Measurements from ENCODE around the gene TTC34. TPM values are rescaled to one million over a fixed set of nuclear protein-coding genes. Genes with fewer than 3 reads are reported as not detected.
"Not testable (repeated sequence)": the region's sequence is repeated elsewhere in the genome, so short reads cannot be mapped to it uniquely, and the experiment has no call there.

Gene TTC34
- total RNA-seq, 2 donors from 2014 or later: 0.43 to 0.88 TPM

- ATAC-seq (replicated peaks in 1 of 2) (no peak), DNase-seq (no peak)
- no peak overlapping the region for H3K27ac Mint-ChIP-seq
- H3K4me1 Mint-ChIP-seq (ENCODE audit: low read depth): no peaks in the 10 kb centered on the region
- no peak overlapping the region for H3K4me3 Mint-ChIP-seq
- H3K9me3 Mint-ChIP-seq: no peaks in the 10 kb centered on the region
- H3K27me3 Mint-ChIP-seq (ENCODE audit: low read depth): no peaks in the 10 kb centered on the region
- H3K36me3 Mint-ChIP-seq (ENCODE audit: insufficient read depth in 2 of 2): no peaks in the 10 kb centered on the region
Measured at GRCh38 chr1:2804628-2805351, 3.3 kb upstream of the TTC34 start.

GRCh38 chr1:2803931-2804627 lies 2.6 kb upstream of the TTC34 start:
- Mint-ChIP-seq H3K4me3 (no peak overlapping the region), H3K36me3 (ENCODE audit: insufficient read depth in 2 of 2) (no peaks in the 10 kb centered on the region), H3K9me3 (no peaks in the 10 kb centered on the region), H3K4me1 (ENCODE audit: low read depth) (no peaks in the 10 kb centered on the region), H3K27me3 (ENCODE audit: low read depth) (no peaks in the 10 kb centered on the region), H3K27ac (no peak overlapping the region)
- DNase-seq (no peak), ATAC-seq (replicated peaks in 1 of 2) (no peak)

- H3K4me1 Mint-ChIP-seq (ENCODE audit: low read depth): no peaks in the 10 kb centered on the region
- no peak overlapping the region for H3K4me3 Mint-ChIP-seq
- H3K9me3 Mint-ChIP-seq: no peaks in the 10 kb centered on the region
- no peak for DNase-seq
- no peaks in the 10 kb centered on the region for H3K27me3 Mint-ChIP-seq (ENCODE audit: low read depth)
- no peak for ATAC-seq (replicated peaks in 1 of 2)
- H3K36me3 Mint-ChIP-seq (ENCODE audit: insufficient read depth in 2 of 2): no peaks in the 10 kb centered on the region
- no peak overlapping the region for H3K27ac Mint-ChIP-seq
Measured at GRCh38 chr1:2803086-2803930, 1.8 kb upstream of the TTC34 start.

GRCh38 chr1:2802421-2802961 lies 998 bp upstream of the TTC34 start:
- Mint-ChIP-seq H3K27me3 (ENCODE audit: low read depth) (no peaks in the 10 kb centered on the region), H3K9me3 (no peaks in the 10 kb centered on the region), H3K27ac (no peak overlapping the region), H3K4me3 (no peak overlapping the region), H3K4me1 (ENCODE audit: low read depth) (no peaks in the 10 kb centered on the region), H3K36me3 (ENCODE audit: insufficient read depth in 2 of 2) (no peaks in the 10 kb centered on the region)
- ATAC-seq (replicated peaks in 1 of 2): no peak
- DNase-seq: no peak

- ATAC-seq (replicated peaks in 1 of 2) (no peak), DNase-seq (no peak)
- Mint-ChIP-seq H3K27me3 (ENCODE audit: low read depth) (peaks cover 6% of the 10 kb centered on the region), H3K4me1 (ENCODE audit: low read depth) (no peaks in the 10 kb centered on the region), H3K9me3 (no peaks in the 10 kb centered on the region), H3K4me3 (no peak overlapping the region), H3K27ac (no peak overlapping the region), H3K36me3 (ENCODE audit: insufficient read depth in 2 of 2) (no peaks in the 10 kb centered on the region)
Measured at GRCh38 chr1:2801046-2801445, 447 bp downstream of the TTC34 start.

GRCh38 chr1:2800664-2801045 lies 838 bp downstream of the TTC34 start:
- no peaks in the 10 kb centered on the region for H3K36me3 Mint-ChIP-seq (ENCODE audit: insufficient read depth in 2 of 2)

GRCh38 chr1:2799811-2800663 lies 1.5 kb downstream of the TTC34 start:
- H3K9me3 Mint-ChIP-seq: no peaks in the 10 kb centered on the region
- ATAC-seq (replicated peaks in 1 of 2): no peak
- H3K27ac Mint-ChIP-seq: no peak overlapping the region
- no peaks in the 10 kb centered on the region for H3K4me1 Mint-ChIP-seq (ENCODE audit: low read depth)
- H3K27me3 Mint-ChIP-seq (ENCODE audit: low read depth): peaks cover 6% of the 10 kb centered on the region
- H3K4me3 Mint-ChIP-seq: no peak overlapping the region
- H3K36me3 Mint-ChIP-seq (ENCODE audit: insufficient read depth in 2 of 2): peaks cover 0 to 1% of the 10 kb centered on the region in 2 donors
- DNase-seq: no peak

More at GRCh38 chr1:2800664-2801045, 838 bp downstream of the TTC34 start:
- Mint-ChIP-seq H3K9me3 (no peaks in the 10 kb centered on the region), H3K27me3 (ENCODE audit: low read depth) (peaks cover 6% of the 10 kb centered on the region), H3K4me1 (ENCODE audit: low read depth) (no peaks in the 10 kb centered on the region), H3K27ac (no peak overlapping the region), H3K4me3 (no peak overlapping the region)
- DNase-seq (no peak), ATAC-seq (replicated peaks in 1 of 2) (no peak)

- H3K9me3 Mint-ChIP-seq; ATAC-seq (replicated peaks in 1 of 2); H3K36me3 Mint-ChIP-seq (ENCODE audit: insufficient read depth in 2 of 2): not testable (repeated sequence)
Measured at GRCh38 chr1:2798958-2799357, 2.5 kb downstream of the TTC34 start.

GRCh38 chr1:2797741-2798016 lies 3.8 kb downstream of the TTC34 start:
- H3K36me3 Mint-ChIP-seq (ENCODE audit: insufficient read depth in 2 of 2): peaks cover 5 to 8% of the 10 kb centered on the region in 2 donors
- H3K27ac Mint-ChIP-seq: no peak overlapping the region
- peaks cover 8% of the 10 kb centered on the region for H3K27me3 Mint-ChIP-seq (ENCODE audit: low read depth)
- no peaks in the 10 kb centered on the region for H3K4me1 Mint-ChIP-seq (ENCODE audit: low read depth)
- no peak for ATAC-seq (replicated peaks in 1 of 2)
- H3K4me3 Mint-ChIP-seq: no peak overlapping the region
- peaks cover under 1 to 2% of the 10 kb centered on the region in 2 donors for H3K9me3 Mint-ChIP-seq
- no peak for DNase-seq

More at GRCh38 chr1:2798958-2799357, 2.5 kb downstream of the TTC34 start:
- not testable (repeated sequence) for H3K4me1 Mint-ChIP-seq (ENCODE audit: low read depth); H3K27ac Mint-ChIP-seq; H3K27me3 Mint-ChIP-seq (ENCODE audit: low read depth); H3K4me3 Mint-ChIP-seq; DNase-seq

GRCh38 chr1:2796890-2797740 lies 4.4 kb downstream of the TTC34 start:
- ATAC-seq (replicated peaks in 1 of 2): no peak
- Mint-ChIP-seq H3K9me3 (peaks cover 2 to 5% of the 10 kb centered on the region in 2 donors), H3K36me3 (ENCODE audit: insufficient read depth in 2 of 2) (peaks cover 5 to 10% of the 10 kb centered on the region in 2 donors), H3K4me3 (no peak overlapping the region), H3K4me1 (ENCODE audit: low read depth) (no peaks in the 10 kb centered on the region), H3K27me3 (ENCODE audit: low read depth) (peaks cover 14% of the 10 kb centered on the region), H3K27ac (no peak overlapping the region)
- no peak for DNase-seq

GRCh38 chr1:2795926-2796325 lies 5.6 kb downstream of the TTC34 start:
- peaks cover 2 to 5% of the 10 kb centered on the region in 2 donors for H3K9me3 Mint-ChIP-seq
- H3K4me1 Mint-ChIP-seq (ENCODE audit: low read depth): no peaks in the 10 kb centered on the region
- no peak for ATAC-seq (replicated peaks in 1 of 2)
- H3K36me3 Mint-ChIP-seq (ENCODE audit: insufficient read depth in 2 of 2): peaks cover 5 to 10% of the 10 kb centered on the region in 2 donors
- DNase-seq: no peak
- peaks cover 24% of the 10 kb centered on the region for H3K27me3 Mint-ChIP-seq (ENCODE audit: low read depth)
- no peak overlapping the region for H3K4me3 Mint-ChIP-seq
- H3K27ac Mint-ChIP-seq: no peak overlapping the region
